Heart left ventricle (tissue), 13 donors: ENCODE results near the gene FHOD1.

ENCODE experiments used
- CTCF ChIP-seq, 12 donors: fragments of 200-600 bp; sonication (generic) in 4 of 12; IDR thresholded peaks; one replicate each; pipeline versions ENCODE4 v1.5.0 to v1.8.0; 2018 to 2022; ENCODE audit warnings: antibody characterized with exemption in 12 of 12, mild to moderate bottlenecking in 5 of 12
- POLR2A ChIP-seq, 2 donors: fragments of 450-650 bp; IDR thresholded peaks; one replicate each; pipeline ENCODE4 v1.6.1; 2017; ENCODE audit warnings: antibody characterized with exemption in 2 of 2, mild to moderate bottlenecking in 2 of 2, moderate library complexity in 2 of 2
- donor health status: ischemic (EF 13 %, LVEDD 7.1; RV severe dilation, severe dysfunction).
- donor health status: DM: no; HTN: yes; CAD: no.
- donor health status: DM: no; HTN: no; CAD: no.
- donor health status: ischemic (EF 25% LVEDD 6.9; RV normal size, moderate dysfunction).
- donor health status: ischemic (EF 25% LVEDD 5.7; RV mildly dilated, moderate dysfunction).
- donor health status: ischemic (EF 35%, LVEDD 5.7; RV mildly dilated, moderate dysfunction).
- donor health status: nonischemic (EF 11% LVEDD 7.7; RV severe dilation, severe dysfunction).
- donor health status: DM: yes; HTN: yes; CAD: no.
- donor health status: PGD.
- donor health status: ischemic (EF 29% LVEDD 5.4; RV normal size, mild dysfunction).
- donor health status: nonischemic (EF 23%, LVEDD 6.1; RV moderate dilation, normal function).

- TF ChIP-seq CTCF (IDR thresholded peaks at IDR 0.05) (peak in 5 of 12 donors; percentile 13 to 40 (median 36)), POLR2A (IDR thresholded peaks at IDR 0.05) (no peak)
These were observed 48.1 kb downstream of the FHOD1 start, which contains the start of gene ELMO3 for GRCh38 chr16:67199011-67199807.
